H9 (cell line): ENCODE data around the gene AFAP1L1. TPM values are rescaled to one million over a fixed set of nuclear protein-coding genes. Genes with fewer than 3 reads are reported as not detected.

Experiments
- DNase-seq: peaks from one replicate; pipeline ENCODE4 v3.0.0-alpha.2; 2017
- H2AFZ ChIP-seq: one replicate; pipeline ENCODE4 v1.6.1; 2013; ENCODE audit warnings: mild to moderate bottlenecking, low read length, control low read depth, moderate library complexity
- H2AK5ac ChIP-seq: 2 replicates; pipeline ENCODE4 v1.6.1; 2013; ENCODE audit warnings: low read length, control low read depth, mixed read lengths; ENCODE audit not compliant: insufficient read length
- H2BK120ac ChIP-seq: one replicate; pipeline ENCODE4 v1.6.1; 2013; ENCODE audit warnings: low read depth, mild to moderate bottlenecking, low read length, control low read depth, inconsistent platforms; ENCODE audit not compliant: poor library complexity, severe bottlenecking
- H2BK12ac ChIP-seq: 2 replicates; pipeline ENCODE4 v1.6.1; 2013; ENCODE audit warnings: low read length, control low read depth, mixed read lengths, low read depth; ENCODE audit not compliant: insufficient read length
- H2BK15ac ChIP-seq: 2 replicates; pipeline ENCODE4 v1.6.1; 2013; ENCODE audit warnings: low read depth, low read length, control low read depth
- H2BK20ac ChIP-seq: one replicate; pipeline ENCODE4 v1.6.1; 2013; ENCODE audit warnings: low read depth, mild to moderate bottlenecking, low read length, control low read depth, inconsistent platforms; ENCODE audit not compliant: poor library complexity, severe bottlenecking
- H2BK5ac ChIP-seq: 2 replicates; pipeline ENCODE4 v1.6.1; 2013; ENCODE audit warnings: low read length, control low read depth, mixed read lengths; ENCODE audit not compliant: insufficient read length
- H3K14ac ChIP-seq: 2 replicates; pipeline ENCODE4 v1.6.1; 2013; ENCODE audit warnings: low read length, control low read depth; ENCODE audit not compliant: insufficient read depth
- H3K18ac ChIP-seq: 2 replicates; pipeline ENCODE4 v1.6.1; 2013; ENCODE audit warnings: low read depth, mild to moderate bottlenecking, mixed read lengths, low read length, control low read depth; ENCODE audit not compliant: insufficient read length
- H3K23ac ChIP-seq: 2 replicates; pipeline ENCODE4 v1.6.1; 2013; ENCODE audit warnings: low read length, control low read depth, mixed read lengths, low read depth; ENCODE audit not compliant: insufficient read length
- H3K23me2 ChIP-seq: 2 replicates; pipeline ENCODE4 v1.6.1; 2013; ENCODE audit warnings: low read depth, mild to moderate bottlenecking, mixed read lengths, low read length, control low read depth; ENCODE audit not compliant: insufficient read length, poor library complexity, severe bottlenecking
- H3K27ac ChIP-seq: 2 replicates; pipeline ENCODE4 v1.5.1; 2013; ENCODE audit warnings: low read length, control low read depth, mixed read lengths, low read depth; ENCODE audit not compliant: insufficient read length
- H3K27me3 ChIP-seq: 2 replicates; pipeline ENCODE4 v1.6.1; 2013; ENCODE audit warnings: low read length, control low read depth, inconsistent platforms; ENCODE audit not compliant: insufficient read depth
- H3K4ac ChIP-seq: 2 replicates; pipeline ENCODE4 v1.6.1; 2013; ENCODE audit warnings: low read depth, mild to moderate bottlenecking, control low read depth, inconsistent platforms, low read length, moderate library complexity
- H3K4me1 ChIP-seq: 2 replicates; pipeline ENCODE4 v1.6.1; 2013; ENCODE audit warnings: low read length, control low read depth, inconsistent platforms; ENCODE audit not compliant: insufficient read depth
- H3K4me2 ChIP-seq: 2 replicates; pipeline ENCODE4 v1.6.1; 2013; ENCODE audit warnings: low read length, control low read depth, mixed read lengths; ENCODE audit not compliant: insufficient read length, insufficient read depth
- H3K56ac ChIP-seq: 2 replicates; pipeline ENCODE4 v1.6.1; 2013; ENCODE audit warnings: low read depth, mild to moderate bottlenecking, mixed read lengths, low read length, control low read depth; ENCODE audit not compliant: insufficient read length
- H3K79me1 ChIP-seq: 2 replicates; pipeline ENCODE4 v1.6.1; 2013; ENCODE audit warnings: low read depth, mild to moderate bottlenecking, moderate library complexity, low read length, control low read depth, inconsistent platforms; ENCODE audit not compliant: insufficient read depth, poor library complexity, severe bottlenecking
- H3K79me2 ChIP-seq: 2 replicates; pipeline ENCODE4 v1.6.1; 2013; ENCODE audit warnings: low read length, control low read depth, inconsistent platforms; ENCODE audit not compliant: insufficient read depth
- H3K9ac ChIP-seq: 2 replicates; pipeline ENCODE4 v1.6.1; 2013; ENCODE audit warnings: low read length, control low read depth, mixed read lengths; ENCODE audit not compliant: insufficient read length; ENCODE audit errors: extremely low read depth
- H3K9me3 ChIP-seq: one replicate; pipeline ENCODE4 v1.6.1; 2013; ENCODE audit warnings: low read depth, low read length, inconsistent platforms; ENCODE audit not compliant: control insufficient read depth
- H3T11ph ChIP-seq: one replicate; pipeline ENCODE4 v1.6.1; 2013; ENCODE audit warnings: mild to moderate bottlenecking, low read length, control low read depth, inconsistent platforms
- H4K20me1 ChIP-seq: one replicate; pipeline ENCODE4 v1.6.1; 2013; ENCODE audit not compliant: control insufficient read depth, insufficient read length, insufficient read depth
- H4K5ac ChIP-seq: 2 replicates; pipeline ENCODE4 v1.6.1; 2013; ENCODE audit warnings: low read depth, mild to moderate bottlenecking, mixed read lengths, low read length, control low read depth; ENCODE audit not compliant: insufficient read length
- H4K8ac ChIP-seq: replicated peaks from 2 replicates; pipeline ENCODE4 v1.6.1; 2013; ENCODE audit warnings: low read length, control low read depth, mixed read lengths, low read depth; ENCODE audit not compliant: insufficient read length
- H4K91ac ChIP-seq: 2 replicates; pipeline ENCODE4 v1.6.1; 2013; ENCODE audit warnings: low read depth, mild to moderate bottlenecking, moderate library complexity, mixed read lengths, low read length, control low read depth; ENCODE audit not compliant: insufficient read length
- H3K27ac Mint-ChIP-seq, 3 experiments: 2 replicates in 2 of 3; 3 replicates in 1 of 3; pipeline ENCODE4 v1.8.0; 2020 to 2021; ENCODE audit warnings: mixed read lengths in 3 of 3, mild to moderate bottlenecking in 1 of 3, moderate library complexity in 1 of 3
- H3K27me3 Mint-ChIP-seq: 2 replicates; pipeline ENCODE4 v1.8.0; 2021; ENCODE audit warnings: low read depth, mild to moderate bottlenecking, moderate library complexity, mixed read lengths
- H3K36me3 Mint-ChIP-seq, 3 experiments: 2 replicates in 2 of 3; 3 replicates in 1 of 3; pipeline ENCODE4 v1.8.0; 2020 to 2021; ENCODE audit warnings: low read depth in 3 of 3, mixed read lengths in 3 of 3; ENCODE audit not compliant: insufficient read depth in 1 of 3
- H3K4me1 Mint-ChIP-seq, 2 experiments: 2 replicates each; pipeline ENCODE4 v1.8.0; 2020; ENCODE audit warnings: mixed read lengths in 2 of 2
- H3K4me3 Mint-ChIP-seq, 2 experiments: 2 replicates in 1 of 2; 3 replicates in 1 of 2; pipeline ENCODE4 v1.8.0; 2020 to 2021; ENCODE audit warnings: mild to moderate bottlenecking in 2 of 2, mixed read lengths in 2 of 2, moderate library complexity in 1 of 2
- H3K9me3 Mint-ChIP-seq, 2 experiments: 2 replicates in 1 of 2; 3 replicates in 1 of 2; pipeline ENCODE4 v1.8.0; 2020; ENCODE audit warnings: mild to moderate bottlenecking in 2 of 2, mixed read lengths in 2 of 2, moderate library complexity in 1 of 2
- CTCF ChIP-seq: fragments of 200-600 bp; sonication (generic); conservative IDR thresholded peaks from 3 replicates; pipeline ENCODE4 v1.8.0; 2021; ENCODE audit warnings: antibody characterized with exemption, mild to moderate bottlenecking
- WGBS: extraction: QIAGEN DNeasy Blood & Tissue Kit; methylation state at CpG from one replicate; pipeline ENCODE4 v1.1.7; 2013; ENCODE audit warnings: missing lambda C conversion rate, low lambda C conversion rate, mixed read lengths; ENCODE audit not compliant: insufficient read length; ENCODE audit errors: extremely low coverage; 5-methylcytosine and 5-hydroxymethylcytosine counted together
- total RNA-seq: library from RNA; stranded (reverse); gene quantifications from 2 replicates; pipeline ENCODE4 v1.2.1, GENCODE V29; 2021

Gene AFAP1L1
- total RNA-seq, 1 experiment from 2014 or later: 1.8 TPM

GRCh38 chr5:149289301-149289700, 17.6 kb downstream of the AFAP1L1 start:
- H4K5ac ChIP-seq: no peak overlapping the region
- H2BK12ac ChIP-seq: no peak overlapping the region
- H3K4me1 Mint-ChIP-seq: peaks cover 10% of the 10 kb centered on the region in 2 experiments; a peak in 3 of 4 replicates
- H3K14ac ChIP-seq: no peak overlapping the region
- no peaks in the 10 kb centered on the region for H3K9me3 ChIP-seq
- no peak overlapping the region for H3K27ac ChIP-seq
- no peak overlapping the region for H3T11ph ChIP-seq
- no CpG with 5 or more reads among the region's 7 CpGs for WGBS
- H3K9me3 Mint-ChIP-seq: no peaks in the 10 kb centered on the region
- no peaks in the 10 kb centered on the region for H3K4me1 ChIP-seq
- H3K9ac ChIP-seq: no peak overlapping the region
- no peak overlapping the region for H3K27ac Mint-ChIP-seq
- no peak overlapping the region; a peak in 1 of 5 replicates for H3K4me3 Mint-ChIP-seq
- no peak overlapping the region for H3K23ac ChIP-seq
- H4K91ac ChIP-seq: no peak overlapping the region
- H3K23me2 ChIP-seq: no peaks in the 10 kb centered on the region
- no peak overlapping the region for H2AFZ ChIP-seq
- no peak for TF ChIP-seq CTCF
- H2BK15ac ChIP-seq: no peak overlapping the region
- H2BK5ac ChIP-seq: no peak overlapping the region
- DNase-seq: no peak
- no peaks in the 10 kb centered on the region for H3K36me3 Mint-ChIP-seq
- no peak overlapping the region for H3K4ac ChIP-seq
- H2BK20ac ChIP-seq: no peak overlapping the region
- no peak overlapping the region for H3K18ac ChIP-seq
- H3K4me2 ChIP-seq: no peak overlapping the region
- H2AK5ac ChIP-seq: no peak overlapping the region
- no peak overlapping the region for H4K8ac ChIP-seq
- no peaks in the 10 kb centered on the region; the same call in 1 of the 2 replicates for H3K27me3 Mint-ChIP-seq
- H3K79me2 ChIP-seq: no peaks in the 10 kb centered on the region
- no peaks in the 10 kb centered on the region for H4K20me1 ChIP-seq
- no peak overlapping the region for H2BK120ac ChIP-seq
- H3K56ac ChIP-seq: no peak overlapping the region
- H3K27me3 ChIP-seq: no peaks in the 10 kb centered on the region
- H3K79me1 ChIP-seq: no peaks in the 10 kb centered on the region
